GM12878 (cell line): ENCODE data around the gene CCDC107.

ENCODE experiments used
- SMAD5 ChIP-seq: IDR thresholded peaks from 2 replicates; pipeline ENCODE4 v1.6.1; 2016; ENCODE audit warnings: antibody characterized with exemption, low read depth
- ZNF207 ChIP-seq: fragments of 450-650 bp; IDR thresholded peaks from 2 replicates; pipeline ENCODE4 v1.6.1; 2014; ENCODE audit warnings: antibody characterized with exemption, mild to moderate bottlenecking, borderline replicate concordance
- TF ChIP-seq, protein P1 (sequence below), 3 experiments: IDR thresholded peaks in 2 of 3; conservative IDR thresholded peaks in 1 of 3; 2 replicates each; pipeline ENCODE4 v1.5.1; 2011; ENCODE audit warnings: low read depth in 3 of 3, low read length in 3 of 3, mild to moderate bottlenecking in 3 of 3, control low read depth in 2 of 3, moderate library complexity in 2 of 3, inconsistent platforms in 1 of 3, mixed read lengths in 1 of 3; ENCODE audit not compliant: control insufficient read depth in 2 of 3, insufficient read depth in 1 of 3; ENCODE audit errors: extremely low read depth in 1 of 3

DNA sequence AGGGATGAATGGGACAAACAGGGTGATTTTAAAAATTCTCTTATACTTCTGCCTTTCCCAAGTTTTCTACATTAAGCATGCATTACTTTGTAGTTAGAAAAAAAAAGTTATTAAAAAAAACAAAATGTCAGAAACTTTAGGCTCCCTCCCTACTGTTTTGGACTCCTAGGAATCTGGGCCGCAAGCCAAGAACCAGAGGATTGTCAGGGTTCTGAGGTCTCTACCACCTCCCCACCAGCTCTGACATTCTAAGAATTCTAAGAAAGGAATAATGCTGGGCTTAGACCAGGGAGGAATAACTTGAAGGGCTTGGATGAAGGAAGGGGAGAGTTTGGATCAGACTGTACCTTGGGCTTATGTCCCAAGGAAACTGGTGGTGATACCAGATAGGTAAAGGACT is 8.0 kb downstream of the CCDC107 start:
- no peak for TF ChIP-seq ZNF207
- no peak for TF ChIP-seq SMAD5
- TF ChIP-seq, protein P1, sequence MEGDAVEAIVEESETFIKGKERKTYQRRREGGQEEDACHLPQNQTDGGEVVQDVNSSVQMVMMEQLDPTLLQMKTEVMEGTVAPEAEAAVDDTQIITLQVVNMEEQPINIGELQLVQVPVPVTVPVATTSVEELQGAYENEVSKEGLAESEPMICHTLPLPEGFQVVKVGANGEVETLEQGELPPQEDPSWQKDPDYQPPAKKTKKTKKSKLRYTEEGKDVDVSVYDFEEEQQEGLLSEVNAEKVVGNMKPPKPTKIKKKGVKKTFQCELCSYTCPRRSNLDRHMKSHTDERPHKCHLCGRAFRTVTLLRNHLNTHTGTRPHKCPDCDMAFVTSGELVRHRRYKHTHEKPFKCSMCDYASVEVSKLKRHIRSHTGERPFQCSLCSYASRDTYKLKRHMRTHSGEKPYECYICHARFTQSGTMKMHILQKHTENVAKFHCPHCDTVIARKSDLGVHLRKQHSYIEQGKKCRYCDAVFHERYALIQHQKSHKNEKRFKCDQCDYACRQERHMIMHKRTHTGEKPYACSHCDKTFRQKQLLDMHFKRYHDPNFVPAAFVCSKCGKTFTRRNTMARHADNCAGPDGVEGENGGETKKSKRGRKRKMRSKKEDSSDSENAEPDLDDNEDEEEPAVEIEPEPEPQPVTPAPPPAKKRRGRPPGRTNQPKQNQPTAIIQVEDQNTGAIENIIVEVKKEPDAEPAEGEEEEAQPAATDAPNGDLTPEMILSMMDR (IDR thresholded peaks at IDR 0.05 in 2 of 3, conservative IDR thresholded peaks at IDR 0.05 in 1 of 3; ENCODE audit: control insufficient read depth in 2 of 3, extremely low read depth in 1 of 3, insufficient read depth in 1 of 3, low read depth in 3 of 3, low read length in 3 of 3) = no peak
